ENCODE measurements around the gene MICAL3. TPM values are rescaled to one million over a fixed set of nuclear protein-coding genes. Genes with fewer than 3 reads are reported as not detected.

MICAL3 gene
- total and polyA plus RNA-seq, 2 of the 8 experiments (the other 6 are each of a cell fraction or from before 2014, with no cell fraction given): 8.3 to 41.8 TPM

GRCh38 chr22:18012531-18012930 lies 11.8 kb downstream of the MICAL3 start (continued):
- no peak for TF ChIP-seq NANOG (IDR thresholded peaks at IDR 0.05; ENCODE audit: insufficient read depth, low read depth, low read length, poor library complexity, severe bottlenecking)
- no peak for TF ChIP-seq BCL11A (IDR thresholded peaks at IDR 0.05; ENCODE audit: low read depth in 2 of 2, low read length in 2 of 2)
- no peak for TF ChIP-seq POLR2AphosphoS5 (IDR thresholded peaks at IDR 0.05; ENCODE audit: low read depth, low read length)
- TF ChIP-seq CREB1 (IDR thresholded peaks at IDR 0.05): no peak
- no peak for TF ChIP-seq POLR2A (IDR thresholded peaks at IDR 0.05; ENCODE audit: control extremely low read depth in 1 of 2, low read depth in 2 of 2, low read length in 2 of 2)
- TF ChIP-seq POU5F1 (IDR thresholded peaks at IDR 0.05; ENCODE audit: low read depth, low read length): no peak
- no peak for TF ChIP-seq JUN (IDR thresholded peaks at IDR 0.05; ENCODE audit: low read depth, low read length)
